A549 (cell line): ENCODE measurements around the gene SLC48A1. TPM values are rescaled to one million over a fixed set of nuclear protein-coding genes. Genes with fewer than 3 reads are reported as not detected.

Source experiments
- ATAC-seq, 2 experiments: fragments of 200-7000 bp in 1 of 2; fragments of >200 bp in 1 of 2; cut with Nextera tagmentation in 1 of 2; cut with Tn5 transposase in 1 of 2; 3 replicates each; pipeline versions ENCODE4 v1.8.0 to v1.9.1; 2018 to 2020; ENCODE audit warnings: mild to moderate bottlenecking in 1 of 2, moderate library complexity in 1 of 2
- CTCF ChIA-PET: fragments of 300-600 bp; sonication (Branson Sonifier 250); formaldehyde crosslinking; extraction: SDS; loops from one replicate; lab custom pipeline; 2021; ENCODE audit warnings: antibody characterized with exemption, inconsistent platforms; lab: Yijun Ruan, JAX
- POLR2A ChIA-PET: fragments of 350-600 bp; formaldehyde crosslinking; extraction: SDS; loops from one replicate; lab custom pipeline; 2021; ENCODE audit warnings: antibody characterized with exemption, inconsistent platforms; lab: Yijun Ruan, JAX
- DNase-seq, 2 experiments: peaks; one replicate each; pipeline versions ENCODE4 v3.0.0 to v3.0.0-alpha.2; 2011 to 2016; ENCODE audit warnings: low read depth in 1 of 2, low spot score in 1 of 2
- FAIRE-seq: peaks from 2 replicates; lab custom pipeline; 2011; peaks lifted over from hg19 to GRCh38; lab: Jason Lieb, UNC
- H3K27ac ChIP-seq, 2 experiments: fragments of >200 bp; sonication (Bioruptor Twin); formaldehyde crosslinking; 3 replicates each; pipeline ENCODE4 v1.5.1; 2016 to 2017
- H3K4me1 ChIP-seq: fragments of >200 bp; sonication (Bioruptor Twin); formaldehyde crosslinking; 3 replicates; pipeline ENCODE4 v1.6.1; 2016
- H3K4me2 ChIP-seq: fragments of >200 bp; sonication (Bioruptor Twin); formaldehyde crosslinking; 3 replicates; pipeline ENCODE4 v1.6.1; 2016
- H3K4me3 ChIP-seq: fragments of >200 bp; sonication (Bioruptor Twin); formaldehyde crosslinking; 3 replicates; pipeline ENCODE4 v1.5.1; 2016
- H3K9me3 ChIP-seq: fragments of >200 bp; sonication (Bioruptor Twin); formaldehyde crosslinking; 3 replicates; pipeline ENCODE4 v1.6.1; 2016
- ATOH8 ChIP-seq: fragments of 250-450 bp; sonication (Bioruptor Pico); IDR thresholded peaks from 2 replicates; pipeline ENCODE4 v1.5.0; 2020; ENCODE audit warnings: low read depth, mild to moderate bottlenecking, moderate library complexity
- CHD4 ChIP-seq: fragments of 200-600 bp; sonication (generic); IDR thresholded peaks from 2 replicates; pipeline ENCODE4 v1.6.1; 2016; ENCODE audit warnings: antibody characterized with exemption, mild to moderate bottlenecking, borderline replicate concordance
- EHMT2 ChIP-seq: fragments of 200-600 bp; sonication (generic); IDR thresholded peaks from 2 replicates; pipeline ENCODE4 v1.6.1; 2016; ENCODE audit warnings: antibody characterized with exemption, low read depth, mild to moderate bottlenecking, moderate library complexity
- FOSB ChIP-seq: fragments of 250-450 bp; sonication (Bioruptor Pico); IDR thresholded peaks from 2 replicates; pipeline ENCODE4 v1.5.0; 2020; ENCODE audit warnings: mild to moderate bottlenecking, moderate library complexity
- FOXS1 ChIP-seq: fragments of 250-450 bp; sonication (Bioruptor Pico); IDR thresholded peaks from 2 replicates; pipeline ENCODE4 v1.5.0; 2020; ENCODE audit warnings: mild to moderate bottlenecking, moderate library complexity
- GATA3 ChIP-seq: IDR thresholded peaks from 2 replicates; pipeline ENCODE4 v1.6.1; 2012; ENCODE audit warnings: borderline replicate concordance
- HES2 ChIP-seq: fragments of >200 bp; sonication (Bioruptor Twin); formaldehyde crosslinking; IDR thresholded peaks from 2 replicates; pipeline ENCODE4 v1.6.1; 2016
- HMGXB4 ChIP-seq: fragments of 250-450 bp; sonication (Bioruptor Pico); IDR thresholded peaks from 2 replicates; pipeline ENCODE4 v1.5.0; 2021; ENCODE audit warnings: mild to moderate bottlenecking, moderate library complexity, borderline replicate concordance
- HOXB13 ChIP-seq: fragments of 250-450 bp; sonication (Bioruptor Pico); IDR thresholded peaks from 2 replicates; pipeline ENCODE4 v1.5.0; 2020; ENCODE audit warnings: low read depth, mild to moderate bottlenecking, moderate library complexity
- HOXB5 ChIP-seq: fragments of 250-450 bp; sonication (Bioruptor Pico); IDR thresholded peaks from 2 replicates; pipeline ENCODE4 v1.5.0; 2020; ENCODE audit warnings: mild to moderate bottlenecking, moderate library complexity
- KDM5A ChIP-seq: fragments of 200-600 bp; sonication (generic); IDR thresholded peaks from 2 replicates; pipeline ENCODE4 v1.6.1; 2016; ENCODE audit warnings: antibody characterized with exemption, mild to moderate bottlenecking
- MAFK ChIP-seq: fragments of 450-650 bp; IDR thresholded peaks from 2 replicates; pipeline ENCODE4 v1.6.1; 2014; ENCODE audit not compliant: partially characterized antibody
- NPAS2 ChIP-seq: fragments of 250-450 bp; sonication (Bioruptor Pico); IDR thresholded peaks from 2 replicates; pipeline ENCODE4 v1.8.0; 2022; ENCODE audit warnings: mild to moderate bottlenecking, moderate library complexity, borderline replicate concordance
- PHF8 ChIP-seq: fragments of 200-600 bp; sonication (generic); IDR thresholded peaks from 2 replicates; pipeline ENCODE4 v1.6.1; 2016; ENCODE audit warnings: low read depth, mild to moderate bottlenecking, antibody characterized with exemption, moderate library complexity, borderline replicate concordance
- POLR2AphosphoS2 ChIP-seq: conservative IDR thresholded peaks from 2 replicates; pipeline ENCODE4 v1.6.1; 2012; ENCODE audit warnings: low read length, improper control_type of control experiment, inconsistent platforms
- RFX5 ChIP-seq: fragments of 450-650 bp; IDR thresholded peaks from 2 replicates; pipeline ENCODE4 v1.7.1; 2014; ENCODE audit warnings: antibody characterized with exemption, mild to moderate bottlenecking, moderate library complexity
- RNF2 ChIP-seq: fragments of 200-600 bp; sonication (generic); IDR thresholded peaks from 2 replicates; pipeline ENCODE4 v1.6.1; 2016; ENCODE audit warnings: low read depth, mild to moderate bottlenecking, antibody characterized with exemption, moderate library complexity, borderline replicate concordance
- SMC3 ChIP-seq: fragments of >200 bp; sonication (Bioruptor Twin); formaldehyde crosslinking; IDR thresholded peaks from 3 replicates; pipeline ENCODE4 v1.6.1; 2018; ENCODE audit warnings: inconsistent platforms
- TP53 ChIP-seq: fragments of 250-450 bp; sonication (Bioruptor Pico); IDR thresholded peaks from 2 replicates; pipeline ENCODE4 v1.5.0; 2021; ENCODE audit warnings: mild to moderate bottlenecking, moderate library complexity
- ZC3H11A ChIP-seq: fragments of 450-650 bp; IDR thresholded peaks from 2 replicates; pipeline ENCODE4 v1.6.1; 2014; ENCODE audit warnings: antibody characterized with exemption, mild to moderate bottlenecking
- WGBS: methylation state at CpG from one replicate; pipeline ENCODE4 v1.1.6; 2017; ENCODE audit errors: missing lambda C conversion rate; 5-methylcytosine and 5-hydroxymethylcytosine counted together
- polyA plus RNA-seq, 4 experiments: library from polyadenylated mRNA; depleted of rRNA in 3 of 4; stranded (reverse); fragments of >200 nt; fragmentation: RNase III in 1 of 4; extraction: RNeasy Plus Mini Kit Qiagen cat#74134 plus additional on column Dnase treatment in 1 of 4; gene quantifications; 2 replicates in 3 of 4; 3 replicates in 1 of 4; pipeline ENCODE4 v1.2.3, GENCODE V29; 2011 to 2017
- TF ChIP-seq, protein P1 (sequence below): fragments of 450-650 bp; IDR thresholded peaks from 2 replicates; pipeline ENCODE4 v1.6.1; 2014; ENCODE audit warnings: antibody characterized with exemption
- TF ChIP-seq, protein P2 (sequence below): fragments of >200 bp; sonication (Bioruptor Twin); formaldehyde crosslinking; IDR thresholded peaks from 3 replicates; pipeline ENCODE4 v1.6.1; 2016

SLC48A1 gene
- polyA plus RNA-seq, 2 of the 4 experiments (the other 2 are of a cell fraction): 25.1 to 32.6 TPM

- Histone ChIP-seq H3K4me2 (no peak overlapping the region), H3K4me1 (no peaks in the 10 kb centered on the region), H3K27ac (no peak overlapping the region), H3K4me3 (no peak overlapping the region), H3K9me3 (no peaks in the 10 kb centered on the region)
- POLR2A ChIA-PET: no interaction called here
- CTCF ChIA-PET: interaction anchor here (0.8 to 43.9 kb wide), 8 partner anchors 11 to 224 kb away, joined by 3 to 1399 read pairs (median 10); partner anchors contain the start of gene SLC48A1
- 63% methylated on average over 4 of the region's 5 CpGs for WGBS
- DNase-seq (no peak), FAIRE-seq (no peak), ATAC-seq (no peak)
- TF ChIP-seq TP53: no peak
- TF ChIP-seq SMC3: no peak
- no peak for TF ChIP-seq MAFK
- no peak for TF ChIP-seq HOXB13 (CRISPR knock-in tag)
- no peak for TF ChIP-seq KDM5A
- TF ChIP-seq, protein P1, sequence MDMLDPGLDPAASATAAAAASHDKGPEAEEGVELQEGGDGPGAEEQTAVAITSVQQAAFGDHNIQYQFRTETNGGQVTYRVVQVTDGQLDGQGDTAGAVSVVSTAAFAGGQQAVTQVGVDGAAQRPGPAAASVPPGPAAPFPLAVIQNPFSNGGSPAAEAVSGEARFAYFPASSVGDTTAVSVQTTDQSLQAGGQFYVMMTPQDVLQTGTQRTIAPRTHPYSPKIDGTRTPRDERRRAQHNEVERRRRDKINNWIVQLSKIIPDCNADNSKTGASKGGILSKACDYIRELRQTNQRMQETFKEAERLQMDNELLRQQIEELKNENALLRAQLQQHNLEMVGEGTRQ: no peak
- no peak for TF ChIP-seq RFX5
Observed at GRCh38 chr12:47725893-47726292, 47.1 kb upstream of the SLC48A1 start.

GRCh38 chr12:47729233-47729632 lies 43.8 kb upstream of the SLC48A1 start:
- POLR2A ChIA-PET: no interaction called here
- Histone ChIP-seq H3K4me2 (no peak overlapping the region), H3K4me1 (no peaks in the 10 kb centered on the region), H3K9me3 (no peaks in the 10 kb centered on the region), H3K27ac (no peak overlapping the region), H3K4me3 (no peak overlapping the region)
- ATAC-seq: no peak
- DNase-seq: no peak
- no peak for TF ChIP-seq ZC3H11A
- TF ChIP-seq, protein P2, sequence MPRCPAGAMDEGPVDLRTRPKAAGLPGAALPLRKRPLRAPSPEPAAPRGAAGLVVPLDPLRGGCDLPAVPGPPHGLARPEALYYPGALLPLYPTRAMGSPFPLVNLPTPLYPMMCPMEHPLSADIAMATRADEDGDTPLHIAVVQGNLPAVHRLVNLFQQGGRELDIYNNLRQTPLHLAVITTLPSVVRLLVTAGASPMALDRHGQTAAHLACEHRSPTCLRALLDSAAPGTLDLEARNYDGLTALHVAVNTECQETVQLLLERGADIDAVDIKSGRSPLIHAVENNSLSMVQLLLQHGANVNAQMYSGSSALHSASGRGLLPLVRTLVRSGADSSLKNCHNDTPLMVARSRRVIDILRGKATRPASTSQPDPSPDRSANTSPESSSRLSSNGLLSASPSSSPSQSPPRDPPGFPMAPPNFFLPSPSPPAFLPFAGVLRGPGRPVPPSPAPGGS: no peak
- no peak for TF ChIP-seq ATOH8 (CRISPR knock-in tag)
- no peak for TF ChIP-seq GATA3
- no peak for TF ChIP-seq HES2
- TF ChIP-seq EHMT2: no peak
- TF ChIP-seq HMGXB4 (CRISPR knock-in tag): no peak
- TF ChIP-seq PHF8: no peak
- no peak for TF ChIP-seq POLR2AphosphoS2
- TF ChIP-seq NPAS2 (CRISPR knock-in tag): no peak
- TF ChIP-seq HOXB5 (CRISPR knock-in tag): no peak
- TF ChIP-seq CHD4: no peak
- no peak for TF ChIP-seq RNF2
- no peak for TF ChIP-seq FOSB (CRISPR knock-in tag)
- TF ChIP-seq FOXS1 (CRISPR knock-in tag): no peak
- CTCF ChIA-PET: interaction anchor here (2.5 to 43.9 kb wide), 4 partner anchors 12 to 109 kb away, joined by 10 to 1399 read pairs (median 269); partner anchors contain the start of gene SLC48A1
- FAIRE-seq: no peak
- WGBS: 68% methylated on average over 3 of the region's 3 CpGs
